HG03378 (cell line): Measurements from ENCODE around the gene ZSWIM6.
"Not testable (repeated sequence)": the region's sequence is repeated elsewhere in the genome, so short reads cannot be mapped to it uniquely, and the experiment has no call there.

Source experiments
- ATAC-seq: cut with Tn5 transposase; IDR thresholded peaks from one replicate; pipeline ENCODE4 v1.9.1; 2021; ENCODE audit warnings: mild to moderate bottlenecking, moderate library complexity; ENCODE audit not compliant: unreplicated experiment

ZSWIM6 gene

DNA sequence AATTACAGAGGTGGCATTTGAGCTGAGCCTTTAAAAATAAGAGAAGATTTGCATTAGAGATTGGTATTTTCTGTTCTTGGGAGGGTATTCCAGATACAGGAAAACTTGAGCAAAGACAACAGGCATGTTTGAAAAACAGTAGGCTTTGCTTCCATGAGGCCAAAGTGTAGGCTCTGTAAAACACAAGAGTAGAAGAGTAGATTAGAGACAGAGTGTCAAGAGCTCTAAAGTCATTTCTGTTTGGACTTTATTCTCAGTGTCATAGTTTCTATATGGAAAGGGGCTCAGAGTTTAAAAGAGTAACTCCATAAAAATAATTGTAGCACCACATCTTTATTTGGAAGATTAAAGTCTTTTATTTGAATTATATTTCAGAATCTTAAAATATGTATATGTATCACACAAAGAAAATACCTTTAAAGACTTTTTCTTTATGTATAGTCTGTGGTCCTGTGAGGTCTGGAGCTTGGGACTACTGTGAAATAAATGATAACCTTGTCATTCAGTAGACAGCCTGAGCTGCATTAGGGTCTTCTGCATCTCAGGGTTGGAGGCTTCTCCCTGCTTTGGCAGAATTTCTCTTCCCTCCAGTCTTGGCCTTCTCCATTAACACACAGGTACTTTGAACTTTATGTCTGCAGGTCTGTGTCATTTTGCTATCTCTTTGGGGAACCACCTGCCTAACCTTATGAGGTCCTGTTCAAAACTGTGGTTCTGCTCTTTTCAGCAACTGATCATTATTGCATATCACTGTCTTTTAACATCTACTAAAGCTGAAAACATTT, 73.6 kb downstream of the ZSWIM6 start:
- no peak for ATAC-seq

DNA sequence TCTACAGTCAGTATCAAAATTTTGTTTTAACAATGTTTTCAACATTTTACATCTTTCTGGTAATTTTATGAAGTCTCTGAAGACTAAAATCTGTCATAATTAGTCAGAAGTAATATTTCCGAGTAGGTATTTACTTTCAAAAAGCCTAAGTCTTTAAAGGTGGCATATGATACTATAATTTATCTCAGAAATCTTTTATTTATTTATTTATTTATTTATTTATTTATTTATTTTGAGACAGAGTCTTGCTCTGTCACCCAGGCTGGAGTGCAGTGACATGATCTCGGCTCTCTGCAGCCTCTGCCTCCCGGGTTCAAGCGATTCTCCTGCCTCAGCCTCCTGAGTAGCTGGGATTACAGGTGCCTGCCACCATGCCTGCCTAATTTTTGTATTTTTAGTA, 74.4 kb downstream of the ZSWIM6 start:
- not testable (repeated sequence) for ATAC-seq

DNA sequence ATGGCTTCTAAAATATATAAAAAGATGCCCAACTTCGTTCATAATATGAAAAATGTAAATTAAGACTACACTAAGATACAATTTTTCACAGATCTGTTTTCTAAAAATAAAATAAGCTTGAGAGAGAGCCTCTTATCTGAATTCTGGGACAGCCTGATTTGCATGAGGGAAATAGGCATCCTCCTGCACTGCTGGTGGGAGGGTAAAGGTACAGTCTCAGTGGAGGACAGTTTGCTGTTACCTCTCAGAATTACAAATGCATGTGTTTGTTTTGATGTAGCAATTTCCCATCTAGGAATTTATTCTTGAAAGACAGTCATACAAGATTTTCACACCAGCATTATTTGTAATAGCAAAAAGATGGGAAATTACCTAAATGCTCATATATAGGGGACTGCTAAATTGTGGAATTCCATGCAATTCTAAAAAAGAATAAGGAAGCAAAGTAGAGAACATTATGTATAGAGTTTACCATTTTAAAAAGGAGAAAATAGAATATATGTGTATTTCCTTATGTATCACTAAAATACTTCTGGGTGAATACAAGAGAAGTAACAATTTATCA, 75.7 kb downstream of the ZSWIM6 start:
- ATAC-seq: no peak

DNA sequence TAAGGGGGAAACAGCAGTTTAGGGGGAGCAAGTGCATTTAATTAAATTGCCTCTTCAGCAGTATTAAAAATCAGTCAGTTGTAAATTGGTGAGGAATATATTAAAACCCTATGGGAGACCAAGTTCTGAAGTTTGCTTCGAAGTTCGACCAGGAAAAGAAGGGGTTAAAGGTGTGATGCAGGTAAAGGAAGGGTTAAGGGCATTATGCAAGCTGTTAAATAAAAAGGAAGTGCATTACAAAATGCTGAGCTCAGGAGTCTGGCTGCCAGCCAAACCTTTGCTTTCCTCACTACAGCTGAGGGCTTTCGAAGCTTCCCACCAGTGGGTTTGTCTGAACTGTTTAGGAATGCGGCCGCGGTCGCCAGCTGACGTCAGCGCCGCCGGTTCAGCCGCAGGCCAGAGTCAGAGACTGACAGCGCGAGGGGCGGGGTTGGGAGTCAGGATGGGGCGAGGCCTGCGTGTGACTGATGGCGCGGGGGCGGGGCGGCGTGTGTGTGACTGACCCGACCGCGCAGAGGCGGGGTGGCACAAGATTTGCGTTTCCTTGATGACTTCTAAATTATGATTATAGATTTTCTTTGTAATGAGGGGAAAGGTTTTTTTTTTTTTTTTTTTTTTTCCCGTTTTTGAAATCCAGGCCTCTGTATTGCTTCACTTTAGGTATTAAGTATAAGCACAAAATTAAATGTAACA, 76.6 kb downstream of the ZSWIM6 start:
- ATAC-seq: peak; percentile 97

DNA sequence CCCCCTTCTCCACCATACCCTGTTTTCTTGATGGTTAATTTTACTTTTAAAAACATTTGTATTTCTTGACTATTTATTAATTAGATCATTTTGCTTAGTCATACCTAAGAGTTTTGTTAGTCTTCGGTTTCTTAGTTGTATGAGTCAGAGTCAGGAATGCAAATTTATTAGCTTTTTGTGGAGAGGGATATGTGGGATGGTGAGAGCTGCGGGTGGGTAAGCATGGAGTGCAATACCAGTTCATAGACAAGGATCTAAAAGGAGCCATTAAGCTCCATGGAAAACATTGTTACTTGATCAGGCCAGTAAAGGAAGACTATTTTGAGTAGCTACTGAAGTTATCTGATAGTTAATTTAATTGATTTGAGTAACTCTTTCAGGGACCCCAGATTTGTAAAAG, 77.5 kb downstream of the ZSWIM6 start:
- ATAC-seq: no peak

DNA sequence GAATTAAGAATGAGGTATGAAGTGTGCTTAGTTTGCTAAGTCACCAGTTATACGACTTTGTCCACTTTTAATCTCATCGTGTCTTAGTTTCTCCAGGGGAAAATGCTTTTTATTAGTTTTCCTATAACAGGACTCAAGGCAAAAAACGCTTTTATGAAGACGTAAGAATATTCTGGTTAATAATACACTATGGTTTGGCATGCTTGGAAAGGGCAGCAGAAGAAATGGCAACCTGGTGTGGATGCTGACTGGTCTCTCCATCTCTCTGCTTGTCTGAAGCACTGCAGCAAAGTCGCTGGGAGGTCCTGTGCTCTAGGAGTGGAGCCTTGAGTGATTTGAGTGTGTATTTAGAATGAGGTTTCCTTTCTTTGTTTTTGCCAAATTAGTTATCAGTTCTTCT, 78.8 kb downstream of the ZSWIM6 start:
- ATAC-seq: no peak

DNA sequence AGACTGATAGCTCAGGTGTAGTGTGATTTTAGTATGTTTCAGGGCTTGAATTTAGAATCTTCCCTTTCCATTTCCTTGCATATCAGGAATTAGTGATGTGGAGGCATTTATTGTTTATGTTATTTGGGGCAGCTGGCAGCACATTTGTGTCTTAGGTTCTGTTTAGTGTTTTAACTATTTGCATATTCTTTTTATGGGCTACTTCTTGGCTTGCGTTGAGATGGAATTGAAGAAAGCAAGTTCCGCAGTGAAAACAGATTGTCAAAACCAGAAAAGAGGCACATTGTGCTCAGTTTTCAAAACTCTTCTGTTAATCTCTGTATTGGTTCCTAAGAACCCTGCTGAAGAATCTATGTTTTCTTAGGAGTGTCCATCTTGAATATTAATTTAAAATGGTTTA, 80.3 kb downstream of the ZSWIM6 start:
- ATAC-seq: no peak

DNA sequence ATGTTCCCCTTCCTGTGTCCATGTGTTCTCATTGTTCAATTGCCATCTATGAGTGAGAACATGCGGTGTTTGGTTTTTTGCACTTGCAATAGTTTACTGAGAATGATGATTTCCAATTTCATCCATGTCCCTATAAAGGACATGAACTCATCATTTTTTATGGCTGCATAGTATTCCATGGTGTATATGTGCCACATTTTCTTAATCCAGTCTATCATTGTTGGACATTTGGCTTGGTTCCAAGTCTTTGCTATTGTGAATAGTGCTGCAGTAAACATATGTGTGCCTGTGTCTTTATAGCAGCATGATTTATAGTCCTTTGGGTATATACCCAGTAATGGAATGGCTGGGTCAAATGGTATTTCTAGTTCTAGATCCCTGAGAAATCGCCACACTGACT, 81.1 kb downstream of the ZSWIM6 start:
- ATAC-seq: not testable (repeated sequence)

DNA sequence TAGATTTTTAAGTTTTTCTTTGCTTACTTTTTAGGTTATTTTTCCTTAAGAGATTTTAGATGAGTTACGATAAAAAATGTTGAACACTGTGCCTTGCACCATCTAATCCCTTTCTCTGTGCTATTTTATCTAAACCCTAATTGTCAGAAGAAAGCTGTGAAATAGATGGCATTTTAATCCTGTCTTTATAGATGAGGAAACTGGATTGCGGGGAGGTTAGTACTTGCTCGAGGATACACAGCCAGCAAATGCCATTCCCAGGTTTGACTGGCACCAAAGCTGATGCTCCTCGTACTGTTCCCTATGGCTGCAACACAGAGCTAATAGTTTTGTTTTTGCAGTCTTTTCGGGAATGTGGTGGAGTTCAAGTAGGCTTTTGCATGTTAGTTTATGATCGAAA, 82.7 kb downstream of the ZSWIM6 start:
- no peak for ATAC-seq

DNA sequence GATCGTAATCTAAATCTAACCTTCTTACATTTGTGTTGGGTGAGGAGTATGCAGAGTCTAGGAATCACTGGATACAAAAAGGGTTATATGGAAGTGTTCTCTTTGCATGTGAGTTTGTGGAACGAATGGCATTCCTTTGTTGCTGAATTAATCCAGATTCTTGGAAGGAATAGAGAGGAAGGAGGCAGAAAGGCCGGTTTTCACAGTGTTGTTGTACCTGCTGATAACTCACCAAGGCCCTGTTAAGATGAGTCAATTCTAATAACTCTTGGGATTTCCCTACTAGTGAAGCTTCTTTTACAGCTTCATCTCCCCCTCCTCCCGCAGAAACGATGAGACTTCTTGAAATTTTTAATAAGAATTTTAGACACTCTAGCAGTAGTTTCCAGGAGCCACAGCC, 84.0 kb downstream of the ZSWIM6 start:
- ATAC-seq: no peak

DNA sequence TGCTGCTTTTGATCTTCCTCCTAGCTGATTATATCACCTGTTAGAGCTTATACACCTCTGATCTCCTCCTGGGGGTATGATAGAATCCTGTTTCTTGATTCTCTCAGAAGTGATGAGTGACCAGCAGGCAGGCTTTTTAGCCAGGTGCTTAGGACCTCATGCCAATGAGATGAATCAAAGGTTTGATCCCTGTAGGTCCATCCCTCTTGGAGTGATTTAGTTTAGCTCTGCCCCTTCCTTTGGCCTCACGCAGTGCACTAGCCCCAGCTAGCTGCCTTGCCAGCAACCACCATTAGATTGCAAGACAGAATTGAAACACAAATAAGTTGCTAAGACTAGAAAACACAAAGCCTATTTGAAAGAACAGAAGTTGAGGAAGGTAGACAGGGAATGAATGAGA, 84.4 kb downstream of the ZSWIM6 start:
- no peak for ATAC-seq

DNA sequence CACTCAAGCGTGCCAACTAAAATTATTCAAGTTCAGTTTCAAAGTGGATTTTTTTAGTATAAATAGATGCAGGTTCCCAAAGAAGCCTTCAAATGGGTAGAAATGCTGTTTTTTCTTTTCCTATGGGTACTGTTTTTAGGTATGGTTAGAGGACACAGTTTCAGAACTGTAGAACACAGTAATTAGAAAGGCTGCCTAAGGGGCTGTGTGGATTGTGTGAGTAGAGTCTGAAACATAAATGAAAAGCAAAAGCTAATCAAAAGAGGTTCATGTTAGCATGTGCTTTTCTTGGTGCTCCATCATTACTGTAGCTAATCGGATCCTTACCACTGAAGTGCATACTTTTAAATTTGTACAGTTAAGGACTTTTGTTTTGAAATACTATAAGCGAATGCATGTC, 85.3 kb downstream of the ZSWIM6 start:
- no peak for ATAC-seq

DNA sequence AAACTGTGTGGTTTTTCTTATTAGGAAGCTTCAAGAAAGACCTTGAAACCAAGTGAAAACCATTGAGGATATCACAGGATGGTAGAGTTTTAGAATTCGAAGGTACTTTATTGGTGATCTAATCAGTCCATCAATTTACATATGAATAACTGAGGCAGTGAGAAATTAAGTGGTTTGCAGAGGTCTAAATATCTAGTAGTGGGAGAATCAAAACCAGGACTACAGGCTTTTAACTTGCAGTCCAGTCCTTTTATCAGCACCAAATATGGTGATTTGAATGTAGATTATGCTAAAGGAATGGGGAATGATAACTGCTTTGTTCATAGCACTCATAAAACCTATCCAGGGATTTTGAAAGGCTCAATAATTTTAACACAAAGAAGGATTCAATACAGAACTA, 85.8 kb downstream of the ZSWIM6 start:
- no peak for ATAC-seq

DNA sequence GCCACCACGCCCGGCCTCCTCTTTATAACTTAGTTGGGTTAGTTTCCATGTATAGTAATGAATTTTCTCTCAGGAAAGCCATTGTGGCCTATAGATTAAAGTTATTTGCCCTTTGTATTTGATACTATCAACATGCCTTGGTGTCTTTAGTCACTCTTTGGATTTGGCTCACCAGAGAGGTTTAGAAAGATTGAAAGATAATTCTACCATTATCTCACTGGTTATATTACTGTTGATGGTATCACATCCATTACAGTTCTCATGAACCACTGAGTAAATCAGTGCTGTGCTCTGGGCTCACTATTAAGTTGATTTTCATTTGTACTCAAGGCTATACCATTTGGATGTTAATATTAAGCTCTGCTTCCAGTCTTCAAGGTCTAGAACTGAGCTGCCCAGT, 87.0 kb downstream of the ZSWIM6 start:
- ATAC-seq: no peak

DNA sequence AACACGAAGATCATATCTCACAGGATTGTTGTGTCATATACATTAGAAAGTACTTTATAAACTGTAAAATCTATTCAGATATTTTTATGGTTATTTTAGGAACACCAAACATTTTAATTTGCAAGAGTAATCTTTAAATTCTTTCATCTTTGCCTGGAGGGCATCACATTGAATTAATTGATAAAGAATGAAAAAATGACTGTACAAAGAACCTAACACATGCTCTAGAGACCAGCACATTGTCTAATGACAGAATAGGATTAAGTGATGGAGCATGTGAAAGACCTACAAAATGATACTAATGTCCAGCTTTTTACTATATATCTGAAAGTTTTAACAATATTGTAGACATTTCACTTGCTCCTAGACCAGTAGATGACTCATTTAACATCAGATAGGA, 88.0 kb downstream of the ZSWIM6 start:
- ATAC-seq: no peak

DNA sequence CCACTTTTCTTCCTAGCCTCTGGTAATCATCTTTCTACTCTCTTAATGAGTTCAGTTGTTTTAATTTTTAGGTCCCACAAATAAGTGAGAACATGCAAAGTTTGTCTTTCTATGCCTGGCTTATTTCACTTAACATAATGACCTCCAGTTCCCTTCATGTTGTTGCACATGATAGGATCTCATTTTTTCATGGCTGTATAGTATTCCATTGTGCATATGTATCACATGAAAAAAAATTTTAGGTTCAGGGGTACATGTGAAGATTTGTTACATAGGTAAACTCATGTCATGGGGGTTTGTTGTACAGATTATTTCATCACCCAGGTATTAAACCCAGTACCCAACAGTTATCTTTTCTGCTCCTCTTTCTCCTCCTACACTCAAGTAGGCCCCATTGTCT, 89.2 kb downstream of the ZSWIM6 start:
- ATAC-seq: not testable (repeated sequence)

DNA sequence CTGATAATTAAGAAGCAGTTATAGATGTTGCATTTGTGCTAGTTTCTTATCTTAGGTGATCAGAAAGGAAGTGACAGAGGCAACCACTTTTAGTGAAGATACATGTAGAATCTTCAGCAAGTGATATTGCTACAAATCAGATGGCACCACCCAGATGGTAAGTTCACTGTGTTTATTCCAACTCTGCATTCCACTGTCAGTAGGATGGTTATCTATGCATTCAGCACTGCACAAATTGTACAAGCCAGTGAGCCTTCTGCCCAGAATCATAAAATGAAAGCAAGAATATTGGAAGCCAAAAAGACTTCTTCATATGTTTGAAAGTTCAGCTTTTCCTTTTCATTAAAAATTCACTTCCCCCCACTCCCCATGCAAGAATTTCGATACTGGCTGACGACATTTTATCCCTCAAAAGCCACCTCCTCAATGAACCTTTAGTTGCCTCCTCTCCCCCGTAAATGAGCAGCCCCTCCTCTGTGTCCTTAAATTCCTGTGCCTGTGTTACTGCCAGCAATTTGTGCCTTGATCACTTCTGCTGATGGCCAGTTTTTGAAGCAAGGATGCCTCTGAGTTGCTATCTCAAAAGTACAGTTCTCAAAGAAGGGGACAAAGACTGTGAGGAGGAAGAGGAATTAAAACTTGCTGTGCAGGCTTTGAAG, 91.6 kb downstream of the ZSWIM6 start:
- no peak for ATAC-seq

DNA sequence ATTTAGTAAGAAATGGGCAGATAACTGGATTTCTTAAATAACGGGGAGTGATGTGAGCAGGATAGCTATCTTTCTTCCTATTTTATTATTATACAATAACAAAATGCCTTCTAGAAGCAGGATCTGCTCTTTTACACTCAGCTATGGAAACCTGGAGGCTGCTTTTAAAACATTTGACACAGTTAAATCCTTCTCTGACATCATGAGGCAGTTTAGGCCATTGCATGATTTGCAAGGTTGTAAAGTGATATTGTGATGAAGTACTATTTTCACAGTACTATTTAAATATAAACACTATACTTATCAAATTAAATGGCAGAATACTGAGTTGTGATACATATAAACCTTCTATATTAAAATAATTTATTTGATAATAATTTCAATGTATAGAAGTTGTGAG, 93.9 kb downstream of the ZSWIM6 start:
- no peak for ATAC-seq

DNA sequence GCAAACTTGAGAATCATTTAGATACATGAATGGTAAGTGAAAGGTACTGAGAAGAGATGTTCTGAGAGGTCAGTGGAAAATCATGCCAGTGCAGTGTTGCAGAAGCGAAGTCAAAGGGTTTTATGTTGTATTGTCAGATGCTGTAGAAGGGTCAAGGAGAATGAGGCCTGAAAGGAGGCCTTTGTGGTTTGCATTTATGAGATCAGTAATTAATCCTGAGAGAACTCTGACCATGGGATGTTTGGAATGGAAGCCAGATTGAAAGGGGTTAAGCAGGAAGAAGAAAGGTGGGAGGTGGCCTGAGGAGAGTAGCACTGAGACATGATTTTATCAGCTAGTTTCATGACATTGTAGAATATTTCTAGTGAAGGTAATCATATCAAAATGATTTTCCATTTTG, 97.8 kb downstream of the ZSWIM6 start:
- ATAC-seq: no peak

DNA sequence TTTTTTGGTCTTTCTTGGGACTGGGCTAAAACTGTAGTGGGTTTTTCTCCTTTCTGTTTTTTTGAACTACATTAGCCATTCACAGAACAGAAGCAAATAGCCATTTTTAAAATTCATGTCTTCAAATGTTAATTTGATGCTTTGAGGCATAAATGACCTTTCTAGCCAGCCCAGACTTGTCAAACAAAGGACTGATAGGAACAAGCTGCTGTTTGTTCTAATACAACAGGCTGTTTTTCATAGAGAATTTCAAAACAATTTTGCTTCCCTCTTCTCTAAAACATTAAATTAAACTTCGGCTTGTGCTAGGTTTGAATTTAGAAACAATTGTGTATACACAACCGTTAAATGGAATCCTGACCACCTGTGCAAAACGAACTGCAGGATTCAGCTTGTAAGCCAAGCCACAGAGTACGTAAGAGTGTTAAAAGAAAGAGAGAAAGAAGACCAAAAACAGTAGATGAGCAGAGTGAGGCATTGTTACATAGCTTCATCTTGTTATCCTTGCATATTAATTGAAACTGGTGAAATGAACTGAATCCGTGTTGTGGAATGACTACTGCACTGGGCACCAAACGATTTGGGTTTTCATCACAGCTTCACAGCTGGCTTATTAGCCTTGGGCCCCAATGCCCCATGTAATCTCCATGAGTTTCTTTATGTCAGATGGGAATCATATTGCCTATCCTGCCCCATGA, 100.0 kb downstream of the ZSWIM6 start:
- ATAC-seq: no peak

DNA sequence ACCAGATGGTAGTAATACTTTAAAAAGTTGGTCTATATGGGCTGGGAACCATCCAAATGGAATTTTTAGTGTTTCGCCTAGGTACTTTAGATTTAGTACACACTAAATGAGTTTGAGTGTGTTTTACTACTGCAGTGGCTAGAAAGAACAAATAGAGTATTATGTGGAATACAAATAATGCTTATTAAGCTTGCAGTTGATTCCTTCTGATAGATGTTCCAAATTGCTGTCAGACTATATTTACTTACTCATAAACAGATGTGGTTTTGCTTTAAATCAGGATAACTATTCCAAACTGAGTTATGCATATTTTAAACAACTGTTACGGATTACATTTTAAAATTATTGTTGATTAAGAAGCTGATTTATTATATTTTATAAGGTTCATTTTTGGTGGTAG, 103.3 kb downstream of the ZSWIM6 start:
- no peak for ATAC-seq
